ENCODE measurements around the gene RABEP2. TPM values are rescaled to one million over a fixed set of nuclear protein-coding genes. Genes with fewer than 3 reads are reported as not detected.

Gene RABEP2
- total RNA-seq, 4 donors from 2014 or later = 18.9 to 30.2 (median 24.9) TPM

- 88 to 100% methylated on average over 1 to 3 of the region's 3 CpGs for WGBS, 2 donors (ENCODE audit: low coverage in 1 of 2)
- Histone ChIP-seq H3K4me3 (no peak overlapping the region), H3K27me3 (no peaks in the 10 kb centered on the region), H3K9me3 (no peaks in the 10 kb centered on the region), H3K36me3 (peaks cover 0 to 29% of the 10 kb centered on the region in 2 donors), H3K27ac (no peak overlapping the region), H3K4me1 (peaks cover 0 to 20% (median 6%) of the 10 kb centered on the region in 3 donors)
- no peak for TF ChIP-seq POLR2AphosphoS5 (IDR thresholded peaks at IDR 0.05)
- TF ChIP-seq CTCF (IDR thresholded peaks at IDR 0.05) = no peak
- TF ChIP-seq EP300 (IDR thresholded peaks at IDR 0.05) = no peak
- no peak for TF ChIP-seq POLR2A (IDR thresholded peaks at IDR 0.05)
- ATAC-seq = no peak
Observed at GRCh38 chr16:28923231-28923587, 1.8 kb downstream of the RABEP2 start.

- no peaks in the 10 kb centered on the region for H3K27me3 ChIP-seq
- peaks cover 0 to 2% (median 0%) of the 10 kb centered on the region in 3 donors for H3K4me1 ChIP-seq
- TF ChIP-seq POLR2AphosphoS5 (IDR thresholded peaks at IDR 0.05) = no peak
- no peak for TF ChIP-seq CTCF (IDR thresholded peaks at IDR 0.05)
- TF ChIP-seq POLR2A (IDR thresholded peaks at IDR 0.05) = no peak
- TF ChIP-seq EP300 (IDR thresholded peaks at IDR 0.05) = no peak
- H3K27ac ChIP-seq = no peak overlapping the region
- WGBS, 2 donors (ENCODE audit: low coverage in 1 of 2) = 94 to 100% methylated on average over 1 to 3 of the region's 3 CpGs
- no peak for ATAC-seq
- H3K4me3 ChIP-seq = no peak overlapping the region
- no peaks in the 10 kb centered on the region for H3K9me3 ChIP-seq
- peaks cover 0 to 67% of the 10 kb centered on the region in 2 donors for H3K36me3 ChIP-seq
Observed at GRCh38 chr16:28918698-28919097, 6.3 kb downstream of the RABEP2 start.

- TF ChIP-seq CTCF (IDR thresholded peaks at IDR 0.05) = no peak
- TF ChIP-seq POLR2A (IDR thresholded peaks at IDR 0.05) = no peak
- no peak for TF ChIP-seq POLR2AphosphoS5 (IDR thresholded peaks at IDR 0.05)
- TF ChIP-seq EP300 (IDR thresholded peaks at IDR 0.05) = no peak
- Histone ChIP-seq H3K4me1 (no peaks in the 10 kb centered on the region), H3K27me3 (no peaks in the 10 kb centered on the region), H3K9me3 (no peaks in the 10 kb centered on the region), H3K27ac (no peak overlapping the region), H3K36me3 (peaks cover 0 to 82% of the 10 kb centered on the region in 2 donors), H3K4me3 (no peak overlapping the region)
- WGBS, 2 donors (ENCODE audit: low coverage in 1 of 2) = 80 to 85% methylated on average over 6 to 7 of the region's 7 CpGs
- ATAC-seq = no peak
Observed at GRCh38 chr16:28917095-28917494, 7.9 kb downstream of the RABEP2 start.

GRCh38 chr16:28915181-28915580 is 9.9 kb downstream of the RABEP2 start:
- Histone ChIP-seq H3K27ac (no peak overlapping the region), H3K4me1 (no peaks in the 10 kb centered on the region), H3K4me3 (no peak overlapping the region), H3K9me3 (no peaks in the 10 kb centered on the region), H3K36me3 (peaks cover 0 to 89% of the 10 kb centered on the region in 2 donors), H3K27me3 (no peaks in the 10 kb centered on the region)
- TF ChIP-seq POLR2A (IDR thresholded peaks at IDR 0.05) (no peak), EP300 (IDR thresholded peaks at IDR 0.05) (no peak), CTCF (IDR thresholded peaks at IDR 0.05) (no peak), POLR2AphosphoS5 (IDR thresholded peaks at IDR 0.05) (no peak)
- no peak for ATAC-seq

- no peak for ATAC-seq
- TF ChIP-seq EP300 (IDR thresholded peaks at IDR 0.05) (no peak), CTCF (IDR thresholded peaks at IDR 0.05) (no peak), POLR2A (IDR thresholded peaks at IDR 0.05) (no peak), POLR2AphosphoS5 (IDR thresholded peaks at IDR 0.05) (no peak)
- Histone ChIP-seq H3K4me3 (no peak overlapping the region), H3K9me3 (no peaks in the 10 kb centered on the region), H3K36me3 (peaks cover 0 to 85% of the 10 kb centered on the region in 2 donors), H3K4me1 (no peaks in the 10 kb centered on the region), H3K27ac (no peak overlapping the region), H3K27me3 (no peaks in the 10 kb centered on the region)
- 91 to 100% methylated on average over 3 to 6 of the region's 29 CpGs for WGBS, 2 donors (ENCODE audit: low coverage in 1 of 2)
Observed at GRCh38 chr16:28913946-28914724, 10.9 kb downstream of the RABEP2 start.

Measured in gastroesophageal sphincter (tissue), 4 donors.